GM04503 (cell line): ENCODE data around the gene ATOH7.
"Not testable (repeated sequence)": the region's sequence is repeated elsewhere in the genome, so short reads cannot be mapped to it uniquely, and the experiment has no call there.

Source experiments
- DNase-seq: peaks from one replicate; pipeline ENCODE4 v3.0.0-alpha.2; 2012; ENCODE audit warnings: low read depth

The ATOH7 gene

GRCh38 chr10:68231817-68232251 lies at the start of gene ATOH7:
TSS of gene ATOH7 (minus strand) at chr10:68232113. CDS start at chr10:68231677, 436 bp downstream.
- no peak for DNase-seq

- no peak for DNase-seq
These were observed 48.8 kb upstream of the ATOH7 start for GRCh38 chr10:68280758-68281157.

GRCh38 chr10:68278906-68279753 lies 47.2 kb upstream of the ATOH7 start:
- not testable (repeated sequence) for DNase-seq

GRCh38 chr10:68277814-68278213 lies 45.9 kb upstream of the ATOH7 start:
- DNase-seq: not testable (repeated sequence)

DNA sequence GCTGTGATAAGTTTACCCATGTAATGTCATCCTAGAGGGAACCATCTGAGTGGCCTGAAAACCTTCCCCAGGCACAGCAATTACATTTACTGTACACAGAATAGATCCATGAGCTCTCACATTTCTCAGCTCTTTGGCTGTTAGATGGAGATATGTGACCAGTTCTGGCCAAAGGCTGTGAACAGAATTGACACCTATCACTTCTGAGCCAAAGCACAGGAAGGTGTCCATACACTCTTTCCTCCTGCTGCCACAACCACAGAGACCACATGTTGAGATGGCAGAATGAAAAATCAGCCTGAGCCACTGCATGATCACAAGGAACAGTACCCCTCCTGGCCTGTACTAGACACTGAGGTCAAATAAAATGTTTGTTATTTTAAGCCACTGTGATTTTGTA lies 44.3 kb upstream of the ATOH7 start:
- DNase-seq: no peak

DNA sequence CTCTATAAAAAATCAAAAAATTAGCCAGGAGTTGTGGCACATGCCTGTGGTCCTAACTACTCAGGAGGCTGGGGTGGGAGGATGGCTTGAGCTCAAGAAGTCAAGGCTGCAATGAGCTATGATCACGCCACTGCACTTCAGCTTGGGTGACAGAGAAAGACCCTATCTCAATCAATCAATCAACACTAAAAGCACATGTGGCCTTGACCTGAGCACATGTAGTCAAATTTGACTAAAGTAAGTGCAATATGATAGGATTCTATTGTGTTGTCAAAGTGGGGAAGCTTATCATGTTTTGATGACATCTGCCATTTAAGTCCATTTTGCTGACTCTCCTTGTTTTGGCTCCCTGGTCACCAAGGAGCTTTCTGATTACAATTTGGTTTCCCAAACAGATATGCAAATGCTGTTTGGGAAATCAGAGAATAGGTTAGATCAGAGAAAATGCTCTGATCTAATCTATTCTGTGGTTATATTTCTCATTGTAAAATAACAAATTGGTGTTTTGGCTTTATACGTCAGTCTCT lies 43.8 kb upstream of the ATOH7 start:
- DNase-seq: no peak

DNA sequence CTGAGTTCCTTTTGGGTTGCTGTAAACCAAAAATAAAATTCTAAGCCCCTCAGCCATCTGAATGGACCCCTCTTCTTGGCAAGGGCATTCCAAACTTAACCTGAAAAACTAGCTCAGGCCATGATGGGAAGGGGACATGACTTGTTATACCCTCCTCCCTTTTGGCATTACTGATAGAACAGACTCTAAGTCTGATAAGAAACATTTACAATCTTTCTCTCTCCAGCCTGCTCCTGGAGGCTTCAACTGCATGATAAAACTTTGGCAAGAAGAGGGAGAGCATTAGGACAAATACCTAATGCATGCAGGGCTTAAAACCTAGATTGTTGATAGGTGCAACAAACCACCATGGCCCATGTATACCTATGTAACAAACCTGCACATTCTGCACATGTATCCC lies 40.9 kb upstream of the ATOH7 start:
- DNase-seq: no peak

- DNase-seq: no peak
These were observed 39.4 kb upstream of the ATOH7 start for GRCh38 chr10:68271196-68271882.

GRCh38 chr10:68269562-68270290 lies 37.8 kb upstream of the ATOH7 start:
- no peak for DNase-seq

DNA sequence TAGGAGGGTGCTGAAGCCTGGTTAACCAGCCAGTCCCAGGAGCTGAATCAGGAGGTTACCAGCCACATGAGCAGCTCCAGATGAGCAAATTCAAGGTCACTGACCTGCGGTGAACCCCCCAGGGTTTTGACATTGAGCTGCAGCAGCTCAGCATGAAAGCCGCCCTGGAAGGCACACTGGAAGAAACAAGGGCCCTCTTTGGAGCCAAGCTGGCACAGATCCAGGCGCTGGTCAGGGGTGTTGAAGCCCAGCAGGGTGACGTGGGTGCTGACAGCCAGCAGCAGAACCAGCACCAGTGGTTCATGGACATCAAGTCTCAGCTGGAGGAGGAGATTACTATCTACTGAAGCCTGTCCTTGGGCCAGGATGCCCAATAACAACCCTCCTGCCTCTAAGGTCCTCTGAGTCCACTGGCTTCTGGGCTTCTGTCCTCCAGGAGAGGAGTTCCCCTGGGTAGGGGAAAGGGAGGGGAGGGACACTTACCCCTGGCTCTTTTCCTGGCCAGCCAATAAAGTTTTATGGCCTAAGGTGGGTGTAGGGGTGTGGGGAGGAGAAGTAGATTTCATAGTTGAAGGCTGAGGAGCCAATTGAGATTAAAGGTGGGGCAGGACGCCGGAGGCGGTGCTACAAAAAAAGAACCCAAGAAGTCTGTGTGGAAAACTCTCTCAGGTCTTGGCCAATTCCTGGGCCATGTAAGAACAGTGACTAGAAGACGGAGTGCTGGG lies 29.4 kb upstream of the ATOH7 start:
- DNase-seq: no peak

GRCh38 chr10:68253346-68253745 lies 21.4 kb upstream of the ATOH7 start:
- no peak for DNase-seq

- DNase-seq: no peak
These were observed 19.9 kb upstream of the ATOH7 start for GRCh38 chr10:68251625-68252495.

GRCh38 chr10:68251151-68251550 lies 19.2 kb upstream of the ATOH7 start:
- no peak for DNase-seq

DNA sequence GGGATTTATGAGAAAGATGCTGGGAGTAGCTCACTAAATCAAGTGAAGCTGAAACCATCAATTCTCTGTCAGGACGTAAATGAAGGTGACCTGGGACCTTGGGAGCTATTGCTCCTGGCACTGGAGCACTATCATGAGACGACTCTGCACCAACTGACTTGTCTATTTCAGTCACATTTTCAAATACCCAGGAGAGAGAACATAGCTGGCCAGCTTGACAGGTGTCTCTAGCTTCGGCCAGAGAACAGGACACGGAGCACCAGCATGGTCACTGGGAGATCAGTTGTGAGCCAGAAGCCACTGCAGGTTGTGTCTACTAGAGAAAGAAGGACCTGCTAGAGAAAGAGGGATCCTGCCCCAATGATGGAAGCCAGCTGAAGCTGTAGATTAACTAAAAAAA lies 17.4 kb upstream of the ATOH7 start:
- DNase-seq: no peak

- DNase-seq: no peak
These were observed 16.0 kb upstream of the ATOH7 start for GRCh38 chr10:68247931-68248330.

DNA sequence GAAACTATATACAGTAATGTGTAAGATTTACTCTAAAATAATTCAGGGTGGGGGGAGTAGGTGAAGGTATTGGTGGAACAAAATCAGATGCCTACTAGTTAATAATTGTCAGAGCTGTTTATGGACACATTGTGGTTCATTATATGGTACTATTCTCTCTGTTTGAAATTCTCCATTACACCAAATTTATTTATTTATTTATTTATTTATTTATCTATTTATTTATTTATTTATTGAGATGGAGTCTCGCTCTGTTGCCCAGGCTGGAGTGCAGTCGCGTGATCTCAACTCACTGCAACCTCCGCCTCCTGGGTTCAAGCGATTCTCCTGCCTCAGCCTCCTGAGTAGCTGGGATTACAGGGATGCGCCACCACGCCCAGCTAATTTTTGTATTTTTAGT lies 14.5 kb upstream of the ATOH7 start:
- not testable (repeated sequence) for DNase-seq

DNA sequence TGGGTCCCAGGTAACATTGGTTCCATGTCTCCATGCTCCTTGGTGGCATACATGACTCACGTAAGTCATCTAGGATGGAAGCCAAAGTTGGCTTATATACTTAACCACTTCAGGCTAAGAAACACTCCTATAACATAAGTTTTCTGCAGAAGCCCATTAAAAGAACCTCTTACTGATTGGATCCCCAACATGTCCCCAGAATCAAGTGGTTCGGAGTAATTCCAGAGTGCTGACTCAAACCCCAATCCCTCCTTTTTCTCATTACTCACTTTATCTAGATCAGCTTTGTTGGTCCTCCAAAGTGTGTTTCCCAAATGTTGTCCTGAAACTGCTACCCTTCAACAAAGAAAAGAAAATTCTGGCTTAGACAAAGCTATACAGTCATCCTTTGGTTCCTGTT lies 10.1 kb upstream of the ATOH7 start:
- no peak for DNase-seq

DNA sequence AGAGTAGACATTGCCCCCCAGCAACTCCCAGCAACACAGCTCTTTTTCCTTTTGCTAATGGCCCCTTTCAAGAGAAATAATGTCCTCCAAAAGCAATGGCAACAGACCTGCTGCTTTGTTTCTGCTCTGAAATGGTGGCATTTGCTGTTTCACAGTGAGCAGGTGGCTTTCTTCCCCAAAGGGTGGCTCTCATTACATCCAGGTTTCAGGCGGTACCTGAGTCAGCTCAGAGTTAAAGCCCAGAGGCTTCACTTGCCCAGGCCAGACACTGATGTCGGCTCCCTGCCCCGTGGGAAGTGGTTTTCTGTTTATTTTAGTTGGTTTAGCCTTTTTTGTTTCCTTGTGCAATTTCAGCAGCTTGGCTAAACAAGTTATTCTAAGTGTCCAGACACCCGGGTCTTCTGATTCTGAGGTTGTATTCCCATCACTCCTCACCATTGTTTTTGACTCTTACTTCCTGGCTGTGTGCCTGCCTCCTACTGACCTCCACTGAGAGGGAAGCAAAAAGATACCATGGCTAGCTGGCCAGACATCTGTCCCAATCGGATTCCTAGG lies 7.8 kb upstream of the ATOH7 start:
- no peak for DNase-seq

GRCh38 chr10:68239069-68239468 lies 7.2 kb upstream of the ATOH7 start:
- DNase-seq: no peak

- DNase-seq: no peak
These were observed 6.5 kb upstream of the ATOH7 start for GRCh38 chr10:68238371-68238770.
